NCI-H1436 (cell line): ENCODE results near the gene CEP72.
"Not testable (repeated sequence)": the region's sequence is repeated elsewhere in the genome, so short reads cannot be mapped to it uniquely, and the experiment has no call there.

Experiments
- DNase-seq: peaks from one replicate; lab custom pipeline; 2025; lab: John Stamatoyannopoulos, UW

CEP72 gene

DNA sequence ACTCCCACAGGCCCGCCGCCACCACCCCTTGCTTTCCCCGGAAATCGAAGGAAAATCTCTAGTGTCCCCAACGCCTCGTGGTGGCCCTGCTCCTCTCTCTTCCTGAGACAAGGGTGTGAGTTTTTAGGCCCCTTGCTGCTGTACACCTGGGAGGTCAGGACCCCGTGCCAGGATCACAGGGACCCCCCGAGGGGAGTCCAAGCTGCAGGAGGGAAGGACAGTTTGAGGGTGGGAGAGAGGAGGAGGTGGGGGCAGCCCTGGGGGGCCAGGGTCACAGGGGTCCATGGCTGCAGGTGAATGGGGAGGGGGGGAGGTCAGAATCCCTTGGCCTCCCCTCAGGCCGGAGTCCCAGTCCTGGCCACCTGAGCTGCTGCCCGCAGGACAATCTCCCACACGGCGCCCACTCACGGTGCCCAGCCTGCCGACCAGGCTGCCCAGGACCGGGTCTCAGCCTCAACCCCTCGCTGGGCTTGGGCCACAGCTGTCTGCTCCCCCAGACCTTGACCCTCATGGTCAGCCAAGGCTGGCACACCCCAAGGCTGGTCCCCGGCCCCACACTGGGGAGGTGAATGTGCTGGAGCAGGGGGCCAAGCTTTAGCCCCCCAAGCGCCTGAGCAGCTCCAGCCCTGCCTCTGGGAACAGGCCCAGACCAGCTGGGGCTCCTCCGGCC is 61.2 kb downstream of the CEP72 start:
- no peak for DNase-seq

DNA sequence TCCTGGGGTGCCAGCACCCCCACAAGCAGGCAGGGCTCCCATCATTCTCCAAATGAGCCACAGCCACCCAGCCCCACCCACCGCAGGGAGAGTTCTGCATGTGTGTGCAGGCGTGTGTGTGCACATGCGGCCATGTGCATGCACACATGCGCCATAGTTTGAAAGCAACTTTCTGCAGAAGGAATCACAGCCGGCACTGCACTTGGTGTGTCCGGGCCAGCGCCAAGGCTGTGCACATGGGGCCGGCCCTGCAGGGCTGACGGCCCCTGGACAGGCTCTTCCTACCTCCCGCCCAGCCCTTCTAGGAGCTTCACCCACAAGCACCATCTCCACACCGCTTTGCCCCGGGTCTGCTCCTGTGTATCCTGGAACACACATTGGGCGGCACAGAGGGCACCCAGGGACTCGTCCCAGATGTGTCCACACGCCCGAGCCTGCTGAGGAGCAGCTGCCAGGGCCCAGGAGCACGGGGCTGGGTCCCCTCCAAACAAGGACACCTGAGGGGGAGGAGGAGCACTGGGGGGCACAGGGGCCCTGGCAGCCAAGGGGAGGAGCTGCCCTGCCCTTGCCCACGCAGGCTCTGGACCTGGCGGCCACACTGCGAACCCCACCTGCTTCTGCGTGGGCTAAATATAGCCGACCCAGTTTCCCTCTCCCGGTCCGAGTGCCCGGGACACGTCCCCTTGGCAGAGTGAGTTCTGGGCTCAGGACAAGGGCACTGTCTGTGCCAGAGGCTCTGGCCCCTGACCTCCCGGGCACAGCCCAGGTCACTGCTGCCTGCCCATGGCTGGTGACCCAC is 61.9 kb downstream of the CEP72 start:
- DNase-seq = no peak

DNA sequence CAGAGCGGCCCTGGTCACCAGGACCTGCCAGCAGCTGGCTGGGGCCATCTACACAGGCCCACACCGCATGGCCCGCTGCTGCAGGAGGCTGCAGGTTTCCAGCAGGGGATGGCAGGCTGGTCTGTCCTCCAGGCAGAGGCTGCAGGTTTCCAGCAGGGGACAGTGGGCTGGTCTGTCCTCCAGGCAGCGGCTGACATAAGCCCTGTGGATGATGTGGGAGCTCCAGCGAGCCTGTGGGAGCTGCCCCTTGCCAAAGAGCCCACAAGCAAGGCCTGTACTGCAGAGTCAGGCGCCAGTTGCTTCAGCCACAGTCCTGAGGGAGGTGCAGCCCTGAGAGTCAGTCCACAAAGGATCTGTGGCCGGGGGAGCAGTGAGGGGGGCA is 62.5 kb downstream of the CEP72 start:
- DNase-seq = no peak

DNA sequence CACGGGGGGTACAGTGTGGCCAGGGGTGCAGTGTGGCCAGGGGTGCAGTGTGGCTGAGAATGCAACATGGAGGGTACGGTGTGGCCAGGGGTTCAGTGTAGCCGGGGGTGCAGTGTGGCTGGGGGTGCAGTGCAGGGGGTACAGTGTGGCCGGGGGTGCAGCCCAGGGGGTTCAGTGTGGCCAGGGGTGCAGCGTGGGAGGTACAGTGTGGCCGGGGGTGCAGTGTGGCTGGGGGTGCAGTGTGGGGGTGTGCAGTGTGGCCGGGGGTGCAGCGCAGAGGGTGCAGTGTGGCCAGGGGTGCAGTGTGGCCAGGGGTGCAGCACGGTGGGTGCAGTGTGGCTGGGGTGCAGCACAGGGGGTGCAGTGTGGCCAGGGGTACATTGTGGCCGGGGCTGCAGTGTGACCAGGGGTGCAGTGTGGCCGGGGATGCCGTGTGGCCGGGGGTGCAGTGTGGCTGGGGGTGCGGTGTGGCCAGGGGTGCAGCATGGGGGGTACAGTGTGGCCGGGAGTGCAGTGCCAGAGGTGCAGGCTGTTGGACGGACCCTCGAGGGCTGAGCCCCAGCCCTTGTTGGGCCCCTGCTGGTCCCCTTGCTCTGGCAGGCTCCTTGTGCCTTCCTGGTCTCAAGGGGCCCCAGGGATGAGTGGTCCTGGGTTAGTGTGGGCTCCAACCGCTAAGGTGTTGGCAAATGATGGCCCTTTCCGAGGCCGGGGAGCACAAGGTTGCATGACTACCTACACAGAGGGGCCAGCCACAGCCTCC is 63.2 kb downstream of the CEP72 start:
- no peak for DNase-seq

DNA sequence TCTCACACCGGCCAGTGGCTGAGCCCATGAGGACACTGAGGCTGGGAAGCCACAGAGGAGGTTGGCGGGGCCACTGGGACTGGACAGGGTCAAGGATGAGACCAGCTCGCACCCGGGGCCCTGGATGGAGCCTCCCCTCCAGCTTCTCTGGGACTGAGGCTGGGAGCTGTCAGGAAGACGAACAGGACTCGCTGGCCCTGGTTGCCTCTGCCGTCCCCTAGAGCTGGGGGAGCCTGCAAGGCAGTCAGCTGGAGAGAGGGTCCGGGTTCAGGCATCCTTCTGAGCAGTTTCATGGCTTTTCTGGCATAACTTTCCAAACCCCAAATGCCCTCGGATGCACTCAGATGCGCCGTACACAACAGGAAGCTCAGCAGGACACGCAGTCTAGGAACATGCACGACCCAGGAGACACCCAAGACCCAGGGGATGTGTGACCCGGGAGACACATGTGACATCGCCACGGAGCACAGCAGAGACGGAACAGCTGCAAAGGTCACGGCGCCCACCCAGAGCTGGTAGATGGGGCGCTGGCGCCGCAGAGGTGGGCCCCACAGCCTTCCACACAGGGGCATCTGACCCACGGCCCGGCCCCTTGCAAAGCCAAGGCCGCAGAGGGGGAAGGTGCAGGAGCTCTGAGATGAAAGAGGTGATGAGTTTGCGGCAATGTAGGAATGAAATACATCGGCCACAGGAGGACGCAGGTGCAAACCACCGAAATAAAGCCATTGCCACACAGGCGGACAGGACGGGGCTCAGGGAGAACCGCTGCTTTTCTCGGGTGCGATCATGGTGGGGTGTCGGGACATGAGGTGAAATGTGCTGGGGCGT is 63.9 kb downstream of the CEP72 start:
- DNase-seq = no peak

DNA sequence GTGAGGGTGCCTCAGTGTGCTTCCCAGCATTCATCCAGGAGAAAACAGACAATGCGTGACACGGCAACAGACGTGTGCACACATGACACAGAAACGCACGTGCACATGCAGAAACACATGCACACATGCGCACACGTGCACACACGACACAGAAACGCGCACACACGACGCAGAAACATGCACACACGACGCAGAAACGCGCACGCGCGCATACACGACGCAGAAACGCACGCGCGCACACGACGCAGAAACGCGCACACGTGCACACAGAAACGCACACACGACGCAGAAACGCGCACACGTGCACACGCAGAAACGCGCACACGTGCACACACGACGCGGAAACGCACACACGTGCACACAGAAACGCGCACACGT is 64.5 kb downstream of the CEP72 start:
- no peak for DNase-seq

DNA sequence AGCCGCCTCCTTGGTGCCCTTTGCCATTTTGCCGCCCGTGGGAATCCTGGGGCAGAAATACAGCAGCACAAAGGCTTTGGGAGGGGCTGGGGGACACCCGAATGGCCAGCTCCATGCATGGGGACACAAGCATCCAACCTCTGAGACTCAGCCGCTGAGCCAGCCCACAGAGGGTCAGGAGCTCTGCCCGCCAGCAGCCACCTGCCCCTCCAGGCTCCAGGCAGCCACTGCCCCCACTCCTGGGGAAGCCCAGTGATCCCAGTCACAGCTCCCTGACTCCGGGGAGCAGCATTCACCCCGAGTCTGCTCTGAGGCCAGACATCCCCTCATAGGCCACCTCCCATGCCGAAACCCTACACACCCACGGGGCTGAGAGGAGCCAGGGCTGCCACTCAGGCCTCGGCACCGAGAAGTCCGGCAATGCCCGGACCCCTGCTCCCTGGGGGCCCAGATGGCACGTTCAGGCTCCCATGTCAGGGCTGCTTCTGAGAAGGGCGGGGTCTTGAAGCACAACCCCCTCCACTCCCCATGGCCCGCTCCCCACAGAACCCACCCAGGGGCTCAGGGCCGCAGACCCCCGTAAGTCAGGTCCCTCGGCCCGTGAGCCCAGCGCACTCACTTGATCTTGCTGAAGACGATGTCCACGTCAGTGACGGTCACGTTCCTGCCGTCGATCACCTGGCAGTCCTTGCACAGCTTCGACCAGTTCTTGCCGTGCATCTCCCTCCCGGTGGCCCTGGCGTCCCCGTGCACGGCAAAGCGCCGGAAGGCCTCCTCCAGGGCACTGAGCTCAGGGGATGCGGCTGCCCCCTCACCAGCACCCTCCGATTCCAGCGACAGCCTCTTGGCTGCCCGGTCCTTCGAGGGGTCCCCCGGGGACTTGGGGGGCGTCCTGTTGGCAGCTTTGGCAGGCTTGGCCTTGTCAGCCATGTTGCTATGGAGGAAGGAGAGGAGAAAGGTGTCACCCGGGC is 65.3 kb downstream of the CEP72 start:
- DNase-seq = no peak

DNA sequence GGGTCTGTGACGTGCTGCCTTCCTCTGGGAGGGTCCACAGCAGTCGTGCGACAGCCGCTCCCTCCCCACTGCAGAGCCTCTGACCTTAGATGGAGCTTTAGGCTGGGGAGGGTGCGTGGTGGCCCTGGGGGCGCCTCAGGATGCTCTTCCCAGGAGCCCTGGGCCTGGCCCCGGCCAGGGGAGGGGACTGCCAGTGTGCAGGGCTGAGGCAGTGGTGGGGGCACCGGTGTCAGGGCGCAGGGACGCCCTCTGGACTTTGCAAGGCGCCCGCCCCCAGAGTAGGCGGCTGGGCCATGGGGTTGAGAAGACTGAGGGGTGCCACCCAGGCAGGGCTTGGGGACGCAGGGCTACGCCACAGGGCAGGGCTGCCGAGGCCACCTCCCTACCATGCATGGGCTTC is 66.4 kb downstream of the CEP72 start:
- DNase-seq = not testable (repeated sequence)

DNA sequence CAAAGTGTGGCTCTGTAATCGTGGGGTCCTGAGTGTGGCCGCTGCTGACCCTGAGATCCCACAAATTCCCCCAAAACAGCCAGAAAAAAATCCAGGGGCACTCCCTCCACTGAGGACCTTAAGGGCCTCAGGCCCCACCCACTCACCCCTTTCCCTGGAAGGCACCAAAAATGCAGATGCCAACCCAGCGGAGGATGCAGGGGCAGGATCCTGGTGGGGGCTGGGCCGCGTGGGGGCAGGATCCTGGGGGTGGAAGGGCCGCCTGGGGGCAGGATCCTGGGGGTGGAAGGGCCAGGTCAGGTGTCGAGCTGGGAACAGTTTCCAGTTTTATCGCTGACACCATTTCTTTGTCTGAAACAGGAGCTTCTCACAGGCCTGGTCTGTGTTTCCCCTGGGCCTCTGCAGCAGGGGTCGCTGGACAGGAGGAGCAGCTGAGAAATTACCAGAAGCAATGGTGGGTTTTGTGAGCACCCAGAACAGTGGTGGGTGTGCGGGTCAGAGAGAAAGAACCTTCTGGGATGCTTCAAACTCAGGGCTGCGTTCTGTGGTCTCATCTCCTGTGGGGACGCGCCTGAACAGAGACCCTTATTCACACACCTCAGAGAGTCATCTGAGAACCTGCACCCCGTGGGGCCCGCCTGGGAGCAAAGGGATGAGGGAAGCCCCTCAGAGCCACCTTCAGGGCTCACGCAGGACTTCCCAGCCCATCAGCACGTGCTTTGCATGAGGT is 67.2 kb downstream of the CEP72 start:
- DNase-seq = not testable (repeated sequence)

DNA sequence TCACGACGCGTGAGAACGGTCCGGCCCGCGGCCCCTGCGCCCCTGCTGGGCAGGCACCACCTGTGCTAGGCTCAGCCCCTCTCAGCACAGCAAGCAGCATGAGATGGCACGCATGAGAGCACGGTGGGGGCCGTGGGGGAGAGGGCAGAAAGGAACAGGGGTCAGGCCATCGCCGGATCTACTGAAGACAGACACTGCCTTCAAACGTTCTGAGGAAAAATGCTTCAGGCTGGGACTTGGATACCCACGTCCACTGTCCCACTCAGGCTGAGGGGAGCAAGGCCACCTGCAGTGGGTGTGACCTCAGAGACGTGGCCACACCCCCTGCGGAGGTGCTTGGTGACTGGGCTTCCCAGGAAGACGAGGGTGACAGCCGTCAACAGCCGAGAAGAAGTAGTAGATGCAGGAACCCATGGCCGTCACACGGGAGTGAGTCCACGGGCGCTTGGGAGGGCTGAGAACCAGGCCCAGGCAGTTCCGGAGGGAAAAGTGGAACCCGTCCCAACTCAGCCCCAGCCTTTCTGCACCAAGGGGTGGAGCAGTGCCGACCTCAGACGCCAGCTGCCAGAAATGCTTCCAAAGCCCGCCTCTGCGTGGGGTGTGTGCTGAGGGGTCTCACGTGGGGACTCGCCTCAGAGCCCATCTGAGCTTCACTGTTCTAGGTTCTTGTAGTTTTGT is 68.1 kb downstream of the CEP72 start:
- not testable (repeated sequence) for DNase-seq

DNA sequence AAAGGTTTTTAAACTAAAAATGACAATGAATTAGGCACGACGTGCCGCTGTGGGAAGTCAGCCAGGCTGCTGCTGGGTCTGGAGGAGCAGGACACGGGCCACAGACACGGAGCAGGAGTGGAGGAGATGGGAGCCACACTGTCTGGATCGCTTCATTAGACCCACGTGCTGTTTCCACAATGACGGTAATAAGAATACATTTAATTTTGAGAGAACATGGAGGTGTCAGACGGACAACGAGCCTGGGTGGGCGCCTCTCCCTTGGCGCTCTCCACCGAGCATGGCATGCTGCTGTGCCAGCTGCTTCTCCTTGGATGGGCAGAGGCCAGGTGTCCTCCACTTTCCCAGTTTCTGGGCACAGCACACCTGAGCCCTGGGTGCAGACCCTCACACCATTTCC is 68.7 kb downstream of the CEP72 start:
- not testable (repeated sequence) for DNase-seq

DNA sequence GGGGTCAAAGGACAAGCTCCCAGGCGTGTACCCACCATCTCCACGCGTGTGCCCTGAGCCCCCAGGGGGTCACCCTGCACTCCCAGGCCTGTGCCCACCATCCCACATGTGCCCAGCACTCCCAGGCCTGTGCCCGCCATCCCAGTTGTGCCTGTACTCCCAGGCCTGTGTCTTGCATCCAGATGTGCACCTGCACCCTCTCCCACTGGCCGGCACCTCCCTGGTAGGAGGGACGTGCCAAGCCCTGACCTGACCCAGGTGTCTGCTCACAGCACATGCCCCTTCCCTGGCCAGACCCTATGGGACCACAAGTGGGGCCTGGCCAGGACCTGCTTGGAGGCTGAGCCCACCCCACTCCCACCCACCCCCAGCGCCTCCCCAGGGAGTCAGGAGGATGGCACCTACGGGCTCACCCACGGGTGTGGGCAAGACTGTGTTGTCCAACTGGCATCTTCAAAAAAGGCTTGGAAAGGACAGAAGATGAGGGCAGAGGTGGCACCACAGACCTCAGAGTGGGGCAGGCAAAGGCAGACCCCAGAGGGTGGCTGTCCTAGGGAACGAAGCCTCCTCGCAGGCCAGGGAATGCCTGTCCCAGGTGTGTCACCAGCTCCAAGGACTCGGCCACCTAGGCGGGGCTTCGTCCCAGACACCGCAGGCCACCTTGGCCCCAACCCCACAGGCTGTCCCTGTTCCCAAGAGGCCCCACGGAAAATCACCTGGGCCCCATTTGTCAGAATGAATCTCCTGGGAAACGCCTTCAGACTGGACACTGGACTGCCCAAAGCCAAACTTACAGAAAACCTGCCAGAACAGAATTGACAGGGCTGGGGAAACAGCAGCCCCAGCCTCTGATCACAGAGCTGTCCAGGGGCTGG is 69.4 kb downstream of the CEP72 start:
- DNase-seq = not testable (repeated sequence)

DNA sequence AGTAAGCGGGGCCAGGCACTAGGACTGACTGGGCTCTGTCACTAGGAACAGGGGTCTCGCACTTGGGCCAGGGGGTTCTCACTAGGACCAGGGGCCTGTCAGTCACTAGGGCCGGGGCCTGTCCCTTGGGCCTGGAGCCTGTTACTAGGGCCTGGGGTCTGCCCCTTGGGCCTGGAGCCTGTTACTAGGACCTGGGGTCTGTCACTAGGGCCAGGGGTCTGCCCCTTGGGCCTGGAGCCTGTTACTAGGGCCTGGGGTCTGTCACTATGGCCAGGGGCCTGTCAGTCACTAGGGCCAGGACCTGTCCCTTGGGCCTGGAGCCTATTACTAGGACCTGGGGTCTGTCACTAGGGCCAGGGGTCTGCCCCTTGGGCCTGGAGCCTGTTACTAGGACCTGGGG is 70.1 kb downstream of the CEP72 start:
- not testable (repeated sequence) for DNase-seq

DNA sequence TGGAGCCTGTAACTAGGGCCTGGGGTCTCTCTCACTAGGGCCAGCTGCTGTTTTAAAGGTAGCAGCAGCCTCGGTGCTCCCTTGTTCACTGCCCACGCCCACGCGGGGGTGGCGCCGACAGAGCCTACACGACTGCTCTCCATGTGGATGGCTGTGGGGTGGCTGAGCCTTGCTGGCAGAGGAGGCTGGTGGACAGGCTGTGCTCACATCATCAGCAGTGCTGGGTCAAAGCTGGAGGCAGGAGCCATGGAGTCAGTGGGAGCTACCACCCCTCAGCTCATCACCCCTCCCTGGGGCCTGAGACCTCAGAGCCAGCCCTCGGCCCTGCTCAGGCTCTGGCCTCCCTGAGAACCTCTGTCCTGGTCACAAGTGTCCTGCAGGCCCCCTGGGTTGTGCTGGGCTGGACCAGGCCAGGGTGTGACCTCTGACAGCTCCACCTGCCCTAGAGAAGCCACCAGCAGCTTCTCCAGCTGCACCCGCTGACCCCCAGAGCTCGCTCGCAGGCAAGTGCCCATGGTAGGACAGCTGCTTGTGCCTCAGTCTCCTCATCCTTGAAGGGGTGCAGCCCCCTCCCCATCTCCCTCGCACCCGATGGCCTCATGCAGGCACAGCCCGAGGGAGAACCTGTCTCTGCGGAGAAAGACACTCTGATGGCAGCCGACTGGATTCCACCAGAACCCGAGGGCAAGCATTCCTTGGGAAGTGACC is 70.7 kb downstream of the CEP72 start:
- DNase-seq = not testable (repeated sequence)

DNA sequence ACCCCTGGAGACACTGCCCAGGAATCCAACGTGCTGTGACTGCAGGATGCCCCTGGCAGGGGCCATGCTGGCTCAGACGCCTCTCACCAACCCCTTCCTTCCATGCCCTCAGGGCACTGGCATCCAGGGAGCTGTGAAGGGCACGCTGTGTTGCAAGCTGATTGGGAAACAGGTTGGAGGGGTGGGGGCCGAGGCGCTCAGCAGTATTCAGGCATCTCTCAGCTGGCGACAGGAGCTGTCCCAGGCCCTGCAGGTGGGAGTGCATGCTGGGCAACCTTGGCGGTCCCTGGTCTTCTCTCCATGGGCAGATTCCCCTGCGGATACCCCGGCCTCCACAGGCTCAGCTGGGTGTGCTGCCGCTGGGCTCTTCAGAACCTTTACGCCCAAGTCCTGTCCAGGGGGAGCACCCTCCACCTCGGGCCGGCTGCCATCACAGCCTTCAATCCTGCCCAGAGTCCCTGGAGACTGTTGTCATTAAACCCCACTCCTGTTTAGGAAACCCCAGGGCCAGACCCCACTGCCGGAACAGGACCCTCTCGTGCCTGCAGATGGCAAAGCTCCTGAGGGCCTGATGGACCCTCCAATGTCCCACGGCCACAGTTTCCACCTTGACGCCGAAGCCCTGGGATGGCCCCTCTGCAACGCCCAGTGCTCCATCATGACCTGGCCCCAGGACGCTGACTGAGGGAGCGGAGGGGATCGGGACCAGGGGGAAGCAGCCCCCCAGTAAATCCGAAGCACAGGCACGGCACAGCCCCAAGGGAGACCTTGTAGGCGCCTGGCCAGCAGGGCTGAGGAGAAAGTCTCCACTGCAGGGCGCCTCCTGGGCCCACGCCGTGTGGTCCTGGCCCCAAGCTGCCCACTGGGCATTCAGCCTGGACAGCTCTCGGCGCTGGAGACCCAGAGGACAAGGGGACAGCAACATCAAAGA is 71.7 kb downstream of the CEP72 start:
- no peak for DNase-seq

DNA sequence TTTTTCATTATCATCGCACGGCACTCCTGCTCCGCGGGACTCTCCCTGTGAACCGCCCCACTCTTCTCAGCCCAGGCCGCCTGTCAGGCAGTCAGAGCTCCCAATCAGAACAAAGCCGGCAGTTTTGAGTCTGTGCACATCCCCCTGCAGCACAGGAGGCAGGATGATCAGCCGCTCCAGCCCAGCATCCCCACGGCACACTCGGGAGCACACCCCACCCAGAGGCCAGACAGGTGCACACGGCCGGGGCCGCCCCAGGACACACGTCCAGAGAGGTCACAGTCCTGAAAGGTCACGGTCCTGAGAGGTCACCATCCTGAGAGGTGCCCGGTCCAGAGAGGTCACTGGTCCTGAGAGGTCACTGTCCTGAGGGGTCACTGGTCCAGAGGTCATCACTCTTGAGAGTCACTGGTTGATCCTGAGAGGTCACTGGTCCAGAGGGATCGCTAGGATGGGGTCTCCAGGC is 72.6 kb downstream of the CEP72 start:
- DNase-seq = no peak
